Mesenteric fat pad (tissue), 1 donor: ENCODE measurements around the gene NCKAP5. TPM values are rescaled to one million over a fixed set of nuclear protein-coding genes. Genes with fewer than 3 reads are reported as not detected.

Experiments
- DNase-seq: peaks from one replicate; pipeline ENCODE4 v3.0.0-alpha.2; 2020; ENCODE audit warnings: low spot score
- total RNA-seq: library from RNA; stranded (reverse); fragmentation: NEBNext Ultra II Directional; extraction: Animal tissue kit (Norgen Biotek cat#: 25700); gene quantifications from one replicate; pipeline ENCODE4 v1.2.1, GENCODE V29; 2021
- donor health status: DM: yes; HTN: yes; CAD: no.

NCKAP5 gene
- total RNA-seq, 1 donor from 2014 or later = 1.7 TPM

- DNase-seq = no peak
Observed at GRCh38 chr2:132680544-132680943, 887.7 kb downstream of the NCKAP5 start.

GRCh38 chr2:132678483-132678882 is 889.8 kb downstream of the NCKAP5 start:
- no peak for DNase-seq

DNA sequence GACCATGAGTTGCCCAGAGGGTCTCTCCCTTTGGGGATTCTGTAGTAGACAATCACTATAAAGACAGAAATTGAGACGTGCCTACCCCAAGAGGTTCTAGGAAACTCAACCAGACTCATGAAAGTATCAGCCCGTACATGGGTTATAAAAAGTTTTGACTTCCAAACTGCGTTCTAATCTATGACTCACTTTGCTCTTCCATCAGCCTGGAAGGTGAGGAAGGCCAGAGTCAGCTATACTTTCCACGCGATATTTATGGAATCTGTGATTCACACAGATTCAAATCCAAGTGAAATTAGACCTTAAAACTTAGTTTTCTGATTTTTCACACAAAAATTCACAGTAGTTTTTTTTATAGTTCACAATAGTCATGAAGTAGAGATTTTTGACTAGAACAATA is 890.6 kb downstream of the NCKAP5 start:
- no peak for DNase-seq

DNA sequence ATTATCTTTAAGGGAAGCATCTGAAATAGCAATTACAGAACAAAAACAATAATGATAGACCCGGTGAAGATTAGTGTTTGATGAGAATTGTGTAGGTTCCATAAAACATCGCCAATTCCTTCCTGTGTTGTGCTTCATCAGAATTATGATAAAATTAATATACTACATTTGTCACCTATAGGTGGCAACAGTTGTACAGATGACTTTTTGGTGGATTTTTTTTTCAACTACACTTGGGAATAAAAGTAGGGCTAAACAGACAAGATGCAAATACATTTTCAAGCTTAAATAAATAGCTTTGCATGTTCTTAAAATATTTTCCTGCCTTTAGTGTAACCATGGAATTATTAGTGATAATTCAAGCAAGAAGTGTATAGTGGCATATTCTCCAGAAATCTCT is 891.3 kb downstream of the NCKAP5 start:
- DNase-seq = no peak

DNA sequence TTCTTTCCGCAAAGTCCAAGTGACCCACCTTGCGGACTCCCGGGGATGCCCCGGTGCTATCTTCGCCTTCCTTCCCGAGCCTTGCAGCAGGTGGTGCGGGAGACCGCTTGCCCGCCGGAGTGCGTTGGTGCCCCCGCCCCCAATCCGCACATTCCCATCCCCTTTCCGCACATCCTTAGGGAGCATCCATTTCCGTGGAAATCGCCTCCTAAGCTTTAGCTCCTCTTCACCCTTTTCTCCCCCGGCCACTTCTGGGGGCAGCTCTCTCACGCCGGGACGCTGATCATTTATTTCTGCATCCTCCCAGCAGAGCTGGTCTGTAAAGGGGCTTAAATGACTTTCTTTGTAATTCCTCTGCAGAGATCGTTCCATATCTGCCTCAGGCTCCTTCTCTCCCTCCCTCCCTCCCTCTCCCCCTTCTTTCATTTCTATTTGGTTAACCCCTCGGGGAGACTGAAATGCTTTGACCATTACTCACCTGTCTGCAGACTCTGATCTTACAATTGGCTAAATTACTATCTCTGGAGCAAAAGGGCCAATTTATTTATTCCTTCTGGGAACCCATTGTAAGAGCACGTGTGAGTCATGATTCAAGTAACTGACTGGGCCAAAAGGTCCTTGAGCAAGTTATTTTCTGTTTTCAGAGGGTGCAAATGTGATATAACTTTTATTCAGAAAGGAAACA is 897.0 kb downstream of the NCKAP5 start:
- no peak for DNase-seq

GRCh38 chr2:132670496-132671150 is 897.6 kb downstream of the NCKAP5 start:
- DNase-seq = no peak

GRCh38 chr2:132669908-132670495 is 898.3 kb downstream of the NCKAP5 start, which contains the start of gene LYPD1:
TSS of gene LYPD1 (minus strand) at chr2:132670205. CDS start at chr2:132669932, 273 bp downstream.
- DNase-seq = no peak

DNA sequence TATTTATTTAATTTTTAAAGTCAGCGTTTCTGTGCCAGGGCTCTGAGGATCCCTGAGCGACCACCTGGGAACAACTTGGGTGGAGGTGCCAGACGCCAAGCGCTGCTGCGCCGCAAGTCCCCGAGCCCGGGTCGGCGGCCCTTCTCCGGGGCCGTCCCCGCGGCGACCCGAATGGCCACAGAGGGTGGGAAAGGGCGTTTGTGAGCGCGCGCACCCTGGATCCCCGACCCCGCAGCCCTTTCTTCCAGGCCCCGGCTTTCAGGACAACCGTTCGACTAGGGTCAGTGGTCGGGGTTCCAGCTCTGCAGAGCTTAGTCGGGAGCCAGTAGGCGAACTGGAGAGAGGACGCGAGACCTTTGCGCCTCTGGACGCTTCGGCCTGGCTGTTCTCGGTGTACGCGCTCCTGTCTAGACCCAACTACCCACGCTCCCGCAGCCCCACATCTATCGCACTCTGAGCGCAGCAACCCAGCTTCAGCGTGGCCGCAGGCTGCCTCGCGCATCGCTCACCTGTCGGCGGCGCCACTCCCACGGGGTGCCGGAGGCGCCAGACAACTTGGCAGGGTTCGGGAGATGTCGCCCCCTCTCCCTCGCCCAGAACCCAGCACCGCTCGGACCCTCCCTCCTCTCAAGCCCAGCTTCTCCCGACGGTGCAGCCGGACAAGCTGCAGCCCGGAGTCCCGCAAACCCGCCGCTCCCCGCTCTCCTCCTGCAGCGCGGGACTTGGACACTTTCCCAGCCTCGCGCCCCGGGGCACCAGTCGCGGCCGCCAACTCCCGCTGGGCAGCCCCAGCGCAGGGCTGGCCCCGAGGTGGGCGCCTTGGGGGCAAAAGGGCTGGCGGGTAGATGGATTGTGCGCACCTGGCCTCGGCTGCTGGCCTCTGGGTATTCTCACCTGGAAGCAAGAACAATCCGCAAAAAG is 899.0 kb downstream of the NCKAP5 start:
- DNase-seq = no peak

GRCh38 chr2:132668189-132668823 is 900.0 kb downstream of the NCKAP5 start:
- DNase-seq = no peak

GRCh38 chr2:132667706-132668105 is 900.6 kb downstream of the NCKAP5 start:
- no peak for DNase-seq

DNA sequence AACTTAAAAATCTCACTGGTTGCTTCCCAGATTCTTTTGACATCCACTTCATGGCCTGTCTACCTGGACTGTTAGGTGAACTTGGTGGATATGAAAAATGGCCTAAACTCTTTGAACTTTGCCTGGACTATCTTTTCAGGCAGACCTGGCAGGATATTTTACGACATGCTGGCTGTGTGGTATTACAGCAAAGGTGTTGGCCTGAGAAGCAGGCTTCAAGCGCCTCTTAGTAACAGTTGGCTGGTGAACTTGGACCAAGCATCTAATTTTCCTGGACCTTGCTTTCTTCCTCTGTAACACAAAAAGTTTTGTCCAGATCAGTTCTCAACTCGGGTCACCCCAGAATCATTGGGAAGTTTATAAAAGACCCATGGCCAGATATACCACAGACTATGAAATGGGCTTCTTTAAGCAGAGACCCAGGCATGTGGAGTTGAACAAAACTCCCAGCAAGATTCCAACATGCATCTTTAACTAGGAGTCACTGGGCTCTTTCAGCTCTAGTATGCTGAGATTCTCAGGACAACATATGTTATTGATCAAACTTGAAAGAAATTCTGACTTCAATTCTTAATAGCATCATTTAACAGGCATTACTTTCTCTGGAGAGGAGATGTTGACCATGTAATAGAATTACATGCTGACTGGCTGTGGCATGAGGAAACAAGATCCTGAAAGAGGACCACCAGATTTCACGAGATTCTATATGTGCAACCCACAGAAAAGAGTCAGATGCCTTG is 902.7 kb downstream of the NCKAP5 start:
- no peak for DNase-seq

DNA sequence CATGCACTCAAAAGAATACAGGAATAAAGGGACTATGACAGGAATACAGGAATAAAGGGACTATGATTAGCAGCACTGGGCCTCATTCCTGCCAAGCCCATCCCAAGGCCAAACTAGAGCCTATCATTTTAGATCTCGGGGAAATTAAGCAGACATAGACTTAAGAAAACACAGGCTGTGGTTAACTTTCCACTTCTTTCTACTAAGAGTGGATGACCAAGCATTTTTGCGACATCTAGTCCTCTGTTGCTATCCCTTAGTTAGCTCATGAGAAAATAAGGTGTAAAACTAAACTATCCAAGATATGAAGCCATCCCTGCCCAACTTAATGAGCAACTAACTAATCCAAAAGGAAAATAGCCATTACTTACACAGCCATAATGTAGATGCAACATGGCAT is 904.2 kb downstream of the NCKAP5 start:
- DNase-seq = no peak

GRCh38 chr2:132662732-132663131 is 905.5 kb downstream of the NCKAP5 start:
- DNase-seq = no peak

- DNase-seq = no peak
Observed at GRCh38 chr2:132659331-132659730, 908.9 kb downstream of the NCKAP5 start.

DNA sequence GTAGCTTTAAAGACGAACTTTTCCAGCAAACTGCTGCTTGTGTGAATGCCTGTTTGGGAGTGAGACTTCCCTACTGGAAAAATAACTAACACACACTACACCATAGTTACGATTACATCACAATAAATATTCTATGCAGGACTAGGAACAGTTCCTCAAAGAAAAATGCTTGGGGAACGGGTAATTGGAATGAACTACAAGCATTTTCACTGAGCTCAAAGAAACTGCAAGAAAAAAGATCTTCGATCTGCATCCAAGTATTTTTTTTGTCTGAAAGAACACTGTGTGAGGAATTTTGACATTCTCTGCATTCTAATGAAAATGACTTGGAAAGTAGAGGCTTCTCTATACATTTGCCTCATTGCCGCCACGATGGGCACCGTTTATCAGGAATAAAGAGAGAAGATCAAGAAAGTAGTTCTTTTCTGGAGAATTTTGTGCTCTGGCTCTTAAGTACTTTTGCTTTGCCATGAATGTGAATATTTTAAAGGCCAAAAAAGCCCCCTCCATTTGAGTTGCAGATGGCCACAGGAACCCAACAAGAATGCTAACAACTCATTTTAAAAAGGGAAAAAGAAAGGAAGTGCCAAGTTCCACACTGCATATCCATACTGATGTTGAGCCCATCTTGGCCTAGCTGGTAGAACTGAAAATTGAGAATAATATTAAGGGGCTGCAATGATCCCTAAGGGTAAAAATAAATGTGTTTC is 911.8 kb downstream of the NCKAP5 start:
- DNase-seq = no peak

DNA sequence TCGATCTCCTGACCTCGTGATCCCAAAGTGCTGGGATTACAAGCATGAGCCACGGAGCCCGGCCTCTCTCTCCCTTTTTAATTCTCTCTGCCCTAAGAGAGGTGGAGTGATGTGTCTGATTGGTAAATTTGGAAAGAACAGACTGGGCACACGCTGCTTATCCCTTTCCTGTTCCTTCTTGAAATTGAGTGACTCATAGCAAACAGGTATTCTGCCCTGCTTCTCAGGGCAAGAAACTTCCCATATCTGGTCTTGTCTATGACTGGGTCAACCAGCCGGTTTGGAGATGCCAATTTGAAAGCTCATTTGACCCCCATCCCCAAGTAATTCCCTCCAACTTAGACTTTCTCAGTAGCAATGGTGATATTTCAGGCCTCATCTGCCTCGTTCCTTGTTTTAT is 913.3 kb downstream of the NCKAP5 start:
- DNase-seq = no peak

GRCh38 chr2:132654335-132654734 is 913.9 kb downstream of the NCKAP5 start:
- DNase-seq = no peak

- no peak for DNase-seq
Observed at GRCh38 chr2:132652474-132652873, 915.8 kb downstream of the NCKAP5 start.
